Measurements from ENCODE around the gene SDHD. TPM values are rescaled to one million over a fixed set of nuclear protein-coding genes. Genes with fewer than 3 reads are reported as not detected.
A peak's percentile ranks its signal among the peaks of the same experiment; 100 is the strongest.
"Not testable (repeated sequence)": the region's sequence is repeated elsewhere in the genome, so short reads cannot be mapped to it uniquely, and the experiment has no call there.

Gene SDHD
- total RNA-seq, 1 experiment from 2014 or later: 79.6 TPM

- Histone ChIP-seq H3K79me2 (ENCODE audit: insufficient read depth, low read length) (peaks cover 13% of the 10 kb centered on the region; the same call in 1 of the 2 replicates), H4K5ac (ENCODE audit: insufficient read length, low read depth, low read length) (no peak overlapping the region), H3K4ac (ENCODE audit: low read depth, low read length) (no peak overlapping the region), H2BK15ac (ENCODE audit: low read depth, low read length) (no peak overlapping the region), H3K14ac (ENCODE audit: insufficient read depth, low read length) (no peak overlapping the region), H2AFZ (ENCODE audit: low read length) (no peak overlapping the region), H3K27ac (ENCODE audit: insufficient read length, low read depth, low read length) (no peak overlapping the region), H3K18ac (ENCODE audit: insufficient read length, low read depth, low read length) (no peak overlapping the region), H4K91ac (ENCODE audit: insufficient read length, low read depth, low read length) (no peak overlapping the region), H3K79me1 (ENCODE audit: insufficient read depth, low read depth, low read length, poor library complexity, severe bottlenecking) (no peaks in the 10 kb centered on the region), H2BK20ac (ENCODE audit: low read depth, low read length, poor library complexity, severe bottlenecking) (no peak overlapping the region), H3K27me3 (ENCODE audit: insufficient read depth, low read length) (no peaks in the 10 kb centered on the region), H4K8ac (replicated peaks; ENCODE audit: insufficient read length, low read depth, low read length) (no peak overlapping the region), H2BK120ac (ENCODE audit: low read depth, low read length, poor library complexity, severe bottlenecking) (no peak overlapping the region), H3K4me2 (ENCODE audit: insufficient read depth, insufficient read length, low read length) (peak overlapping the region; percentile 97), H3T11ph (ENCODE audit: low read length) (no peak overlapping the region), H3K23ac (ENCODE audit: insufficient read length, low read depth, low read length) (no peak overlapping the region), H2BK12ac (ENCODE audit: insufficient read length, low read depth, low read length) (no peak overlapping the region), H3K56ac (ENCODE audit: insufficient read length, low read depth, low read length) (no peak overlapping the region), H3K4me1 (ENCODE audit: insufficient read depth, low read length) (no peaks in the 10 kb centered on the region), H2BK5ac (ENCODE audit: insufficient read length, low read length) (no peak overlapping the region), H2AK5ac (ENCODE audit: insufficient read length, low read length) (no peak overlapping the region), H4K20me1 (ENCODE audit: control insufficient read depth, insufficient read depth, insufficient read length) (no peaks in the 10 kb centered on the region), H3K9me3 (ENCODE audit: control insufficient read depth, low read depth, low read length) (no peaks in the 10 kb centered on the region), H3K23me2 (ENCODE audit: insufficient read length, low read depth, low read length, poor library complexity, severe bottlenecking) (peaks cover 5% of the 10 kb centered on the region), H3K9ac (ENCODE audit: extremely low read depth, insufficient read length, low read length) (peak overlapping the region; percentile 89)
- Mint-ChIP-seq H3K4me3 (peak overlapping the region; percentile 100), H3K4me1 (peaks cover 16 to 20% of the 10 kb centered on the region in 2 experiments), H3K27ac (peak overlapping the region; percentile 95 to 100 (median 100)), H3K36me3 (ENCODE audit: insufficient read depth in 1 of 3, low read depth in 3 of 3) (peaks cover 31 to 94% (median 74%) of the 10 kb centered on the region in 3 experiments), H3K27me3 (ENCODE audit: low read depth) (peaks cover 2% of the 10 kb centered on the region; the same call in 1 of the 2 replicates), H3K9me3 (peaks cover 0 to 4% of the 10 kb centered on the region in 2 experiments; a peak in 2 of 5 replicates)
- no peak for TF ChIP-seq CTCF (conservative IDR thresholded peaks at IDR 0.05)
- DNase-seq: no peak
- no CpG with 5 or more reads among the region's 10 CpGs for WGBS (ENCODE audit: extremely low coverage, insufficient read length, low lambda C conversion rate)
Observed at GRCh38 chr11:112087212-112087611, 539 bp downstream of the SDHD start.

DNA sequence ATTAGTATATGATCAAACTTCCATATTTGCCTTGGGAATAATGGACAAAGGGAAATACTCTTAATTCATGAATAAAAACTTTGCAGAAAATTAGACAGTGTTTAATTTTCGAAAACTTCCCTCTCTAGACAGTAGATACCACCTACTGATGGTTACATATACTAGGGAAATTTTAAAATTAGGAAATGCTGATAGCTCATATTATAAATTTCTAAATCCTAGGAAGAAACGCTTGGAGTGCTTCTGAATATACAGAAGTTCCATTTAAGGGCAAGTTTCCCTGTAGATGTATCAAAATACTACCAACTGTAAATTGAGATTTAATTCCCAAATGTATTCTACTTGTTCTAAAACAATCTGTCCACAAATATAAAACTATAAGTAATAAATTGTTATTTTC lies 8.6 kb downstream of the SDHD start:
- H3K79me1 ChIP-seq (ENCODE audit: insufficient read depth, low read depth, low read length, poor library complexity, severe bottlenecking); H4K8ac ChIP-seq (replicated peaks; ENCODE audit: insufficient read length, low read depth, low read length); H3K14ac ChIP-seq (ENCODE audit: insufficient read depth, low read length); H2BK15ac ChIP-seq (ENCODE audit: low read depth, low read length); H3K23ac ChIP-seq (ENCODE audit: insufficient read length, low read depth, low read length); H2BK12ac ChIP-seq (ENCODE audit: insufficient read length, low read depth, low read length); H2AK5ac ChIP-seq (ENCODE audit: insufficient read length, low read length); H3K27ac Mint-ChIP-seq; H3K56ac ChIP-seq (ENCODE audit: insufficient read length, low read depth, low read length); H3K9ac ChIP-seq (ENCODE audit: extremely low read depth, insufficient read length, low read length); H2BK20ac ChIP-seq (ENCODE audit: low read depth, low read length, poor library complexity, severe bottlenecking); H3K23me2 ChIP-seq (ENCODE audit: insufficient read length, low read depth, low read length, poor library complexity, severe bottlenecking); H3K27ac ChIP-seq (ENCODE audit: insufficient read length, low read depth, low read length); H3K4me2 ChIP-seq (ENCODE audit: insufficient read depth, insufficient read length, low read length); H2BK120ac ChIP-seq (ENCODE audit: low read depth, low read length, poor library complexity, severe bottlenecking); H4K91ac ChIP-seq (ENCODE audit: insufficient read length, low read depth, low read length); H3K18ac ChIP-seq (ENCODE audit: insufficient read length, low read depth, low read length); H2AFZ ChIP-seq (ENCODE audit: low read length); H4K5ac ChIP-seq (ENCODE audit: insufficient read length, low read depth, low read length); H3K9me3 Mint-ChIP-seq; H3T11ph ChIP-seq (ENCODE audit: low read length); H3K4me1 Mint-ChIP-seq; H3K79me2 ChIP-seq (ENCODE audit: insufficient read depth, low read length); H3K4ac ChIP-seq (ENCODE audit: low read depth, low read length); H3K9me3 ChIP-seq (ENCODE audit: control insufficient read depth, low read depth, low read length); H4K20me1 ChIP-seq (ENCODE audit: control insufficient read depth, insufficient read depth, insufficient read length); H3K27me3 ChIP-seq (ENCODE audit: insufficient read depth, low read length); DNase-seq; H3K4me3 Mint-ChIP-seq; H2BK5ac ChIP-seq (ENCODE audit: insufficient read length, low read length); H3K4me1 ChIP-seq (ENCODE audit: insufficient read depth, low read length); H3K27me3 Mint-ChIP-seq (ENCODE audit: low read depth): not testable (repeated sequence)
- WGBS (ENCODE audit: extremely low coverage, insufficient read length, low lambda C conversion rate): no CpG with 5 or more reads among the region's 2 CpGs
- H3K36me3 Mint-ChIP-seq (ENCODE audit: insufficient read depth in 1 of 3, low read depth in 3 of 3): peaks cover 22 to 41% (median 34%) of the 10 kb centered on the region in 3 experiments; a peak in 6 of 7 replicates
